ENCODE measurements around the gene KCNMA1. TPM values are rescaled to one million over a fixed set of nuclear protein-coding genes. Genes with fewer than 3 reads are reported as not detected.

KCNMA1 gene
- total and polyA plus RNA-seq, 8 donors, result 0.92 to 155 (median 54.3) TPM

DNA sequence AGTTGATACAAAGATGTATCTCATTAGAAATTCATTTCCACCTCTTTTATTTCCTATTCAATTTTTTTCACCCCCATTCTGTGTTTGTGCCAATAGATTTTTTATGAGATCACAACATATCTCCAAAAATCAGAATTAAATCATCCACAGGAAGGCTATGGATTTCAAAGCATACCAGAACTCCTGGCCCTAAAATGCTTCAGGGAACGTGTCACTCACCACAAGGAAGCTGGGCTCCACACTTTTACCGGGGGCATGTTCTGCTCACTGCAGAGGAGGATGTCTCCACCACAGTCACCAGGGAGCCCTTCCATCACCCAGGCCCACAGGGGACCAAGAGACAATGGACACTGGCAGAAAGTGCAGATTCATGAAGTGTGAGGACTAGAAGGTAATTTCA, 456.8 kb downstream of the KCNMA1 start:
- Histone ChIP-seq H3K27ac (no peak overlapping the region), H3K36me3 (no peaks in the 10 kb centered on the region), H3K9me3 (no peaks in the 10 kb centered on the region), H3K4me3 (no peak overlapping the region), H3K4me1 (peaks cover 0 to 34% (median 10%) of the 10 kb centered on the region in 4 donors), H3K27me3 (no peaks in the 10 kb centered on the region)
- intact Hi-C loops (cut with DNase I; ENCODE audit: low total_unique reads), result no loop called here
- TF ChIP-seq EP300 (IDR thresholded peaks at IDR 0.05) (no peak), POLR2A (IDR thresholded peaks at IDR 0.05) (no peak), POLR2AphosphoS5 (IDR thresholded peaks at IDR 0.05) (no peak)
- TF ChIP-seq, protein P1, sequence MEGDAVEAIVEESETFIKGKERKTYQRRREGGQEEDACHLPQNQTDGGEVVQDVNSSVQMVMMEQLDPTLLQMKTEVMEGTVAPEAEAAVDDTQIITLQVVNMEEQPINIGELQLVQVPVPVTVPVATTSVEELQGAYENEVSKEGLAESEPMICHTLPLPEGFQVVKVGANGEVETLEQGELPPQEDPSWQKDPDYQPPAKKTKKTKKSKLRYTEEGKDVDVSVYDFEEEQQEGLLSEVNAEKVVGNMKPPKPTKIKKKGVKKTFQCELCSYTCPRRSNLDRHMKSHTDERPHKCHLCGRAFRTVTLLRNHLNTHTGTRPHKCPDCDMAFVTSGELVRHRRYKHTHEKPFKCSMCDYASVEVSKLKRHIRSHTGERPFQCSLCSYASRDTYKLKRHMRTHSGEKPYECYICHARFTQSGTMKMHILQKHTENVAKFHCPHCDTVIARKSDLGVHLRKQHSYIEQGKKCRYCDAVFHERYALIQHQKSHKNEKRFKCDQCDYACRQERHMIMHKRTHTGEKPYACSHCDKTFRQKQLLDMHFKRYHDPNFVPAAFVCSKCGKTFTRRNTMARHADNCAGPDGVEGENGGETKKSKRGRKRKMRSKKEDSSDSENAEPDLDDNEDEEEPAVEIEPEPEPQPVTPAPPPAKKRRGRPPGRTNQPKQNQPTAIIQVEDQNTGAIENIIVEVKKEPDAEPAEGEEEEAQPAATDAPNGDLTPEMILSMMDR (IDR thresholded peaks at IDR 0.05), result no peak
- DNase-seq, result no peak
- WGBS, 5 donors, result 88 to 100% (median 91%) methylated on average over 2 of the region's 2 CpGs

DNA sequence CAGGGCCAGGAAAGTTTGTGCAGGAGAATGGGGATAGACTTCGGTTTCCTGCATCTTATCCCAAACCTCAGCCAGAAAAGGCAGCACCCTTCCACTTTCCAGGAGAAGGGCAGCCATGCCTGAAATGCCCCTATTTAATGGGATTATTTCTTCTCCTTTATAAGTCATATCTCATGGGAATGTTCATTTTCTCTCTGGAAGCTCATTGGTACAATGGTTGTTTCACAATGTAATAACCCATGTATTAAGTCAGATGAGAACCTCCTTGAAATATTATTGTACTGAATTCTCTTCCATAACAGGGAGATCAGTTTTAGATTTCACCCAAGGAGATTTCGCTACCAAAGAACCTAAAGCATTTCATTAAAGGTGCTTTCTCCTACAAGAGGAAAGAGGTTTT, 457.5 kb downstream of the KCNMA1 start:
- Histone ChIP-seq H3K9me3 (no peaks in the 10 kb centered on the region), H3K27me3 (no peaks in the 10 kb centered on the region), H3K27ac (peak overlapping the region in 1 of 5 donors; percentile 32), H3K4me1 (peaks cover 0 to 27% (median 7%) of the 10 kb centered on the region in 4 donors), H3K4me3 (no peak overlapping the region), H3K36me3 (no peaks in the 10 kb centered on the region)
- 88 to 100% (median 93%) methylated on average over 2 of the region's 2 CpGs for WGBS, 5 donors
- intact Hi-C loops (cut with DNase I; ENCODE audit: low total_unique reads), result no loop called here
- TF ChIP-seq POLR2A (IDR thresholded peaks at IDR 0.05), result no peak
- no peak for TF ChIP-seq POLR2AphosphoS5 (IDR thresholded peaks at IDR 0.05)
- no peak for TF ChIP-seq EP300 (IDR thresholded peaks at IDR 0.05)
- TF ChIP-seq, protein P1 (IDR thresholded peaks at IDR 0.05), result no peak
- DNase-seq, result no peak

DNA sequence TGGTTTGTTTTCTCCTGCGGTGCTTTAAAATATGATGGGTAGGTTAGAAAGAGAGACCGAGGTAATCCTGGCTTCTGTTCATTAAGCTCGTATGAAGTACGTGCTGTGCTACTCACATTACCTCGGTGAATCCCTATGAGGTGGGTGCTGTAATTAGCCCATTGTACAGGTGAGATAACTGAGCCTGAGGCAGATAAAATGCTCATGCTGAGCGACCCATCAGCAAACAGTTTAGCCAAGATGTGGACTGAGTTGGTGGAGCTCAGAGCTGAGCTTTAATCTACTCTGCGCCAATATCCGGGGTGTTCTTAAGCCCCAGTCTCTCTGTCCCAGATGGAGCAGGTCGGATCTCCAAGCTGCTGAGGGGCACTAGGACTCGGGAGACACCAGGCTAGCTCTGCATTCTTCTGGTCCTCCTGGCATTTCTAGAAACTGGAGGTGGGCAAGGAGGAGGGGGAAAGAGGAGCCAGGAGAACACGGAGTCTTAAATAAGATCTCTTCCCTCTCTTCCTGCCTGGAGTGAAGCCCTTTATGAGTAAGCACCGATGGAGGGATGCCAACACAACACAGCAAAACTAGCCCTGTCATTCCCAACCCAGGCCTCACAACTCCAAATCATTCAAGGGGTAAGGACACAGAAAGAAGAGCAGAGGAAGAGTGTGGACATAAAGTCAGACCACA, 458.5 kb downstream of the KCNMA1 start:
- intact Hi-C loops (cut with DNase I; ENCODE audit: low total_unique reads), result loop anchor here (10.0 kb wide), 1 partner anchor 536 kb away; no protein-coding TSS in a partner anchor
- WGBS, 5 donors, result 69 to 75% (median 74%) methylated on average over 12 of the region's 12 CpGs
- H3K4me1 ChIP-seq, result peaks cover 0 to 25% (median 8%) of the 10 kb centered on the region in 4 donors

DNA sequence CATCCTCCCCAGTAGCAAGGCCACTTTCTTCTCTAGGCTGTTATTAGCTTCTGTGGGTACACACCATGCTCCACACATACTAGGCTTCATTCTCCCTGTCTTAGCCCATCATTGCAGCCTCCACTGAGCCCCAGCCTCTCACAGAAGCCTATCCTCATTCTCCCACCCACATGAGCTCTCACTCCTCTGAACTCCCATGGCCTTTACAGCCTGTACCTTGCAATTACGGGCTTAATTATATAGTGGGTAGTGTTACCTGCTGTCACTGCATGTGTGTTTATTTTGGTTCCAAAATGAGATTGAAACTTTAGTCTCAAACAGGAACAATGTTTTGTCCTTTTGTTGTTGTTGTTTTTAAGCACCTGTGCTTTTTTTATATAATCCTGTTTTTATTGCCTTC, 460.0 kb downstream of the KCNMA1 start:
- no peak for DNase-seq
- Histone ChIP-seq H3K27ac (no peak overlapping the region), H3K4me3 (no peak overlapping the region), H3K27me3 (no peaks in the 10 kb centered on the region), H3K9me3 (no peaks in the 10 kb centered on the region), H3K36me3 (no peaks in the 10 kb centered on the region), H3K4me1 (peaks cover 0 to 18% (median 5%) of the 10 kb centered on the region in 4 donors)
- intact Hi-C loops (cut with DNase I; ENCODE audit: low total_unique reads), result loop anchor here (10.0 kb wide), 1 partner anchor 537 kb away; no protein-coding TSS in a partner anchor
- WGBS, 5 donors, result 71 to 94% (median 93%) methylated on average over 1 of the region's 1 CpG
- TF ChIP-seq POLR2AphosphoS5 (IDR thresholded peaks at IDR 0.05) (no peak), EP300 (IDR thresholded peaks at IDR 0.05) (no peak), POLR2A (IDR thresholded peaks at IDR 0.05) (no peak)
- TF ChIP-seq, protein P1 (IDR thresholded peaks at IDR 0.05), result no peak

More for the DNA sequence above, 458.5 kb downstream of the KCNMA1 start:
- Histone ChIP-seq H3K4me3 (no peak overlapping the region), H3K27me3 (no peaks in the 10 kb centered on the region), H3K36me3 (no peaks in the 10 kb centered on the region), H3K9me3 (no peaks in the 10 kb centered on the region), H3K27ac (peak overlapping the region in 1 of 5 donors; percentile 32)
- DNase-seq, result peak in 1 of 2 donors; percentile 64
- TF ChIP-seq, protein P1 (IDR thresholded peaks at IDR 0.05), result no peak
- TF ChIP-seq POLR2AphosphoS5 (IDR thresholded peaks at IDR 0.05) (no peak), POLR2A (IDR thresholded peaks at IDR 0.05) (no peak), EP300 (IDR thresholded peaks at IDR 0.05) (no peak)
